Hematopoietic multipotent progenitor cell treated with erythropoietin and hydrocortisone succinate and interleukin-3 and kit ligand, for 8 days (in vitro differentiated cells): ENCODE results near the gene TST.

Source experiments
- DNase-seq: peaks from one replicate; pipeline ENCODE4 v3.0.0-alpha.2; 2015

The TST gene

DNA sequence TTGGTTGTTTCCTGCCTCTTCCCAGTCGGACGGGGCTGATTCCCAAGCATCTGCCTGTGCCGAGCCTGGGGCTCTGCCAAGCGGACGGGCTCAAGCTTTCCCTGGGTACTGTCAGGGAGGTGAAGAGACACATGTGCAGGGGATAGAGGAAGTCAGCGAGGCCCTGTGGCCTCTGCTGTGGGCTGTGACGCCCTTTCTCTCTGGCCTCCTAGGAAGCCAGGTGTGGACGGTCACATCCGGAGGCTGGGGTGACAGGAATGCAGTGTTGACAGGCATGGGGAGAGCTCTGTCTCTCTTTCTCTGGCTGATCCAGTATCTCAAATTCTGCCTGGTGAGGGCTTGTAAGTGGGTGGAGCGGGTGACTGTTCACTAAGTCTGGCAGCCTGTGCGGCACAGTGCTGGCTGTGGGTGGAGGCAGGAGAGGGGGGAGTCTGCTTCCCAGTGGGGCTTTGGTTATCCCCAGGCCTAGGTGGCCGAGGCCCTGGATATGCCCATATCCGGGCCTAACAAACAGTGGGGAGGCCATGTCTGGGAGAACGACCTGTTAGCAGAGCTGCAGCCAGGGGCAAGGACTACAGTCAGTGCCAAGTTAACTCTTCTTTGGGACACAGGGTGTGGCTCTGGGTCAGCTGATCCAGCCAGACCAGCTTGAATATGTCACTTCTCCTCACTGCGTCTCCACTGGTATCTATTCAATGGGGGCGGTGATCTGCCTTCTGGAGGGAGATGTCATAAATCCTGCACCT lies 34.2 kb upstream of the TST start:
- peak; percentile 34 for DNase-seq

- DNase-seq = no peak
Measured at GRCh38 chr22:37052386-37053309, 33.4 kb upstream of the TST start.

GRCh38 chr22:37051391-37052385 lies 32.4 kb upstream of the TST start, which contains the start of gene KCTD17:
TSS of gene KCTD17 (plus strand) at chr22:37051742. CDS start at chr22:37051761, 19 bp downstream.
- peak; percentile 58 for DNase-seq

GRCh38 chr22:37050913-37051312 lies 31.7 kb upstream of the TST start:
- DNase-seq = no peak

DNA sequence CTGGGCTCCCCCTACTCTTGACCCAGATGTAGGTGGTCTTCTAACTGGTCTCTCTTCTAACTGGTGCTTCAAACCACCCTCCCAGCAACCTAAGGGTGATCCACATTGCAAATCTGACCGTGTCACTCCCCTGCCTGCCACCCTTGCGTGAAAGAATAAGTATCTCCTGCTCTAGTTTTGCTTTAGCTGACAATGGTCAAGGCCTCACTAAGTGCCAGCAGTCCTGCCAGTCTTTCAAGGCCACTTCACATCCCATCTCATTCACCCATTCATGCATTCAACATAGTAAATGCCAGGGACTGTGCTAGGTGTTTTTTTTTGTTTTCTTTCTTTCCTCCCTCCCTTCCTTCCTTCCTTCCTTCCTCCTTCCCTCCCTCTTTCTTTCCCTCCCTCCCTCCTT lies 30.0 kb upstream of the TST start:
- DNase-seq = no peak

GRCh38 chr22:37048133-37048532 lies 28.9 kb upstream of the TST start:
- no peak for DNase-seq

DNA sequence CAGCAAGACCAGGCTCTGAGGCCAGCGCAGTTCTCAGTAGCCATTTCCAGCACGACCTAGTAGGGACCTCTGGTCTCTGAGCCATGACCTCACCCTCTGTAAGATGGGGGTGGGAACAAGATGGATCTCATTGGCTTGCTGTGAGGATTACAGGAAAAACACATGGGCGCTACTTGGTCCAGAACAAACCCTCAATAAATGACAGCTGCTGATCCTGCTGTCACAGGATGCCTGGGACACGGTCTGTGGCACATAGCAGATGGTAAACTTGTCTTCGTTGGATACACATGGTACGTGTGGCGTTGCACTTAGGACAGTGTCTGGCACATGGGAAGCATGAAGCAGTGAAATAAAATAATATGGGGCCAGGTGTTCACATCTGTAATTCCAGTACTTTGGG lies 27.8 kb upstream of the TST start:
- DNase-seq = no peak

DNA sequence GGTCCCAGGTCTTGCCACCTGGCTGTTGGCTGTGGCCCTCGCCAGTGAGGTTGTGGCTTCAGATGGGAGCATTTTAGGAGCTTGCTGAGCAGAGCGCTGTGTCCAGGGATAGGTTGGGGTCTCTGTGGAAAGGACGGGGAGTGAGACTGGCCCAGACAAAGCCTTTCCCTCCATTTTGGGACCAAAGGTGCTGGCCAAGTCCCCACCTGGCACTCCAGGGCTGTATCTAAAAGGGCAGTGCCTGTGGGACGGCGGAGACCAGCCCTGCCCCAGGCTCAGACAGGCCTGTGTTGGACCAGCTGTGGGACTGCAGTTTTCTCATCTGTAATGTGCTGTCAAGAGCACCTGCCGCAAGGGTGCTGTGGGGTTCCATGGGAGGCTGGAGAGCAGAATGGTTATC lies 27.3 kb upstream of the TST start:
- no peak for DNase-seq

- DNase-seq = peak; percentile 37
Measured at GRCh38 chr22:37045958-37046357, 26.7 kb upstream of the TST start.

DNA sequence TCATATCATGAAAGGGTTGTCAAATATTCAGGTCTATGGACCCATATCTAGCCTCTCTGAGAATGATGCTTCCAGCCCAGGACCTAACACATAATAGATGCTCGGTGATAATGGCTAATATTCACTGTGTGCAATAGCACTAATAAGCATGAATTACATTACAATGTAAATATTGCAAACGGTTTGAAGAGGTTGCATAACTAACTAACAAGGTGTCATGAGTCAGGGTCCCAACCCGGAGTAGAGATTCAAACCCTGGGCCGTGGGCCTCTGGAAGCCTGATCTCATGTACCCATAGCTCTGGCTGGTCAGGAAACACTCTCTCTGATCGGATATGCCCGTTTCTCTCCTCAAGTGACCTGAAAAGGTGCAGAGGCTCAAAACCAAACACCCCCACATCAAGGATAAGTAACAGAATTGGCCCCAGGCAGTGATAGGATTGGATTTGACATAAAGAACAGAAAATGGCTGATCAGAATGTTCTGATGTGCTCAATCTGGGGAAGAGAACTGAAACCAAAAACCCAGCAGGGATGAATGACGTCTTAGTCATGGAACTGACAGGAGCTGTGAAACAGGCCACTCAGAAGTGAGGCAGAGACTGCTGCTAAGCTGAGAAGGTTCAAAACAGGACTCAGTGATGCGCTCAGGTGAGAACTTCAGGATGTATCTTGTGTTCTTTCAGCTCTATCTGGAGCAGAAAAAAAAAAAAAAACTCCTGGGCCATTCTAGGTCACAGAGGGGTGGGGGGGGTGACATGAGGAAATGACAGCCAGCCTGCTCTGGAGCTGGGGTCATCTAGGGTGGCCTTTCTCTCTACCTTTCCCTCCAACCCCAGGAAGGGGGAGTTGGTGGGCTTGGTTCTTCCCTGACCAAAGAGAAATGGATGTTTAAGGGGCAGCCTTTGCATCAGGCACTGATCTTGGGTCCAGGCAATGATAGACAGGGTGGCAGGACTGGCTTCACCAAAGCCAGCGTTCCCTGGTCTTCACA lies 25.7 kb upstream of the TST start:
- no peak for DNase-seq

- peak; percentile 83 for DNase-seq
Measured at GRCh38 chr22:37043828-37044538, 24.7 kb upstream of the TST start.

GRCh38 chr22:37043209-37043827 lies 24.1 kb upstream of the TST start:
- DNase-seq = no peak

GRCh38 chr22:37039466-37039865 lies 20.2 kb upstream of the TST start:
- DNase-seq = no peak

DNA sequence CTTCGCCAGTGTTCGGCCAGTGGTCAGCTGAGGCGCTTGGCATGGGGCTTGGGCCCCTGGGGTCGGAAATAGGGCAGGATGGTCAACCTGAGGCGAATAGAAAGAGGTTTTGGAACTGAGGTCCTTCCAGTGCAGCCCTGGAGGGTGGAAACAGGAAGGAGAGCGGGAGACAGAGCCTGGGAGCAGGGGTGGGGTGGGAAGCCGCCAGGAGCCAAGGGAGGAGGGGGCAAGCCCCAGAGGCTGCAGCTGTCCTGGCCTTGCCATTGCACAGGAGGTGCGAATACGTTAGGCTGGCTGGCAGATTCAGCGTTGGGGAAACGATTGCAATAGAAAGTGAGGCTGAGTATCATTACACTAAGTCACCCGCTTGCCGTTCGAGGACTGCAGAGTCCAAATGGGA lies 18.4 kb upstream of the TST start:
- DNase-seq = no peak

DNA sequence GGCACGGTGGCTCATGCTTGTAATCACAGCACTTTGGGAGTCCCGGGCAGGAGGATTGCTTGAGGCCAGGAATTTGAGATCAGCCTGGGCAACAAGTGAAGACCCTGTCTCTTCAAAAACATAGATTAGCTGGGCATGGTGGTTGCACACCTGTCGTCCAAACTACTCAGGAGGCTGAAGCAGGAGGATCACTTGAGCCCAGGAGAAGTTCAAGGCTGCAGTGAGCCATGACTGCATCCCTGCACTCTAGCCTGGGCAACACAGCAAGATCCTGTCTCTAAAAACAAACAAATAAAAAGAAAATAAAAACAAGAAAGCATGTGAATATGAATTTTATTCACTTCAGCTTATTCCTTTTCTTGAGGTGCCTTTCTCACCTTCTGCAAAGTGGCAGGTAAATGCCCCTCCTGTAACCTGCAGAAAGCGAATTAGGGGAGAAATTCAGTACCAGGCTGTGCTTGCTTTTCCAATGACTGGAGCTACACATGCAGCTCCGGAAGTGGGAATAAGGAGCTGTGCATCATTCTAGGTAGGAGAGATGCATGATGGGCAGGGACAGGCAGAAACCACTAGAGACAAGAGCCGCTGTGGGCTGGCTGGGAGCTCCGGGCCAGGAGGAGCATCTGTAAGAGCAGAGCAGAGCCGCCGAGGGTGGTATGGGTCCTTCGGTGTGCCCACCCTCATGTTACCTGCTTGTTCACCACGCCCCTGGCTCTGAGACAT lies 17.6 kb upstream of the TST start:
- no peak for DNase-seq

GRCh38 chr22:37033605-37034430 lies 14.6 kb upstream of the TST start:
- DNase-seq = no peak

GRCh38 chr22:37032535-37033460 lies 13.6 kb upstream of the TST start:
- DNase-seq = no peak

DNA sequence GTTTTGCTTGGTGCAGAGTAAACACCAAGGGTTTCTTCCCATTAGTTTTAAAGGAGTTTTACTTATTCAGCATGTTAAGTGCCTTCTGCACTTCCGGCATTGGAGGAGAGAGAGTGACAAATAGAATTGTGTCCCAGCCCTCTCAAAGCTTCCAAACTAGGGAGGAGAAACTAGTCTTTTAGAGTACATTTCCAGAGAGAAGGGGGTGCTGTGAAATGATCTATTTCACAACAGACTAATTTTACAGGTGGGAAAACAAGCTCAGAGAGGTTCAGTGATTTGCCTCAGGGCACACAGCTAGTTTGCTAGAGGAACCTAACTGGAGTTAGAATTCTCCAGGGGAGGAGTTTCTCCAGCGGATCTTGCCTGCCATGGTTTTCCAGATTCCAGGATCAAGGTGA lies 12.9 kb upstream of the TST start:
- DNase-seq = no peak
